ENCODE results near the gene OLFML3. TPM values are rescaled to one million over a fixed set of nuclear protein-coding genes. Genes with fewer than 3 reads are reported as not detected.

The OLFML3 gene, protein sequence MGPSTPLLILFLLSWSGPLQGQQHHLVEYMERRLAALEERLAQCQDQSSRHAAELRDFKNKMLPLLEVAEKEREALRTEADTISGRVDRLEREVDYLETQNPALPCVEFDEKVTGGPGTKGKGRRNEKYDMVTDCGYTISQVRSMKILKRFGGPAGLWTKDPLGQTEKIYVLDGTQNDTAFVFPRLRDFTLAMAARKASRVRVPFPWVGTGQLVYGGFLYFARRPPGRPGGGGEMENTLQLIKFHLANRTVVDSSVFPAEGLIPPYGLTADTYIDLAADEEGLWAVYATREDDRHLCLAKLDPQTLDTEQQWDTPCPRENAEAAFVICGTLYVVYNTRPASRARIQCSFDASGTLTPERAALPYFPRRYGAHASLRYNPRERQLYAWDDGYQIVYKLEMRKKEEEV
- 100 to 1,000 TPM; 126 to 212 (median 159) TPM for polyA plus RNA-seq (ENCODE audit: insufficient read length in 4 of 4)

DNA sequence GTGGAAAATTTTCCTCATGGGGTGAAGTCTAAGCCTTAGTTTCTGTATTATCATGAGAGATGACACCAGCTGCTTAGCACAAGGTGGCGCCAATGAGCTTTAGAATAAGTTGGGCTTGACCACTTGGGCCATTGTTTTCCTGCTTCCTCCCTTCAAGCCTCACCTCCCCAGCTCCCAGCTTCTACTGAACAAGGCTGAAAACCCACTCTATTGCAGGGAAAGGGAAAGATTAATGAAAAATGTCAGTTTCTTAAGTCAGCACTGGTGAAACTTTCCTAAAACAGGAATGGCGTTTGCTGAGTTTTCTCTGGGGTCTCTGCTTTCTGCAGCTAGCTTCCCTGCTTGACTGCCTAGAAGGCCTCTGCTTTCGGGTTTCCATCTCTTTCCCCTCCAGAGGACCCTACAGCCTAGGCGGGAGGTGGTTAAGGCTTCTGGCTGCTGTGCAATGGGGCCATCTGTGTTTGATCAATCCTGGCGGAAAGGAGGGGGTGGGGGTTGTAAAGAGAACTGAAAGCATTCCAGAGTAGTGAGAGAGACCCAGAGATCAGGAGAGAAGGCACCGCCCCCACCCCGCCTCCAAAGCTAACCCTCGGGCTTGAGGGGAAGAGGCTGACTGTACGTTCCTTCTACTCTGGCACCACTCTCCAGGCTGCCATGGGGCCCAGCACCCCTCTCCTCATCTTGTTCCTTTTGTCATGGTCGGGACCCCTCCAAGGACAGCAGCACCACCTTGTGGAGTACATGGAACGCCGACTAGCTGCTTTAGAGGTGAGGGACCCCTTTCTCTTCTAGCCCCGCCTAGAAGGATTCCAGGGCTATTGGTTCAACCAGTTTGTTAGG is at the start of gene OLFML3:
Gene OLFML3, plus strand, starts transcription at position 612 of the 840 bp plus-strand sequence. Its CDS starts 43 bp downstream, at position 655.
- DNase-seq (ENCODE audit: low read depth in 4 of 4, low spot score in 2 of 4) = peak; percentile 82 to 94 (median 88)

DNA sequence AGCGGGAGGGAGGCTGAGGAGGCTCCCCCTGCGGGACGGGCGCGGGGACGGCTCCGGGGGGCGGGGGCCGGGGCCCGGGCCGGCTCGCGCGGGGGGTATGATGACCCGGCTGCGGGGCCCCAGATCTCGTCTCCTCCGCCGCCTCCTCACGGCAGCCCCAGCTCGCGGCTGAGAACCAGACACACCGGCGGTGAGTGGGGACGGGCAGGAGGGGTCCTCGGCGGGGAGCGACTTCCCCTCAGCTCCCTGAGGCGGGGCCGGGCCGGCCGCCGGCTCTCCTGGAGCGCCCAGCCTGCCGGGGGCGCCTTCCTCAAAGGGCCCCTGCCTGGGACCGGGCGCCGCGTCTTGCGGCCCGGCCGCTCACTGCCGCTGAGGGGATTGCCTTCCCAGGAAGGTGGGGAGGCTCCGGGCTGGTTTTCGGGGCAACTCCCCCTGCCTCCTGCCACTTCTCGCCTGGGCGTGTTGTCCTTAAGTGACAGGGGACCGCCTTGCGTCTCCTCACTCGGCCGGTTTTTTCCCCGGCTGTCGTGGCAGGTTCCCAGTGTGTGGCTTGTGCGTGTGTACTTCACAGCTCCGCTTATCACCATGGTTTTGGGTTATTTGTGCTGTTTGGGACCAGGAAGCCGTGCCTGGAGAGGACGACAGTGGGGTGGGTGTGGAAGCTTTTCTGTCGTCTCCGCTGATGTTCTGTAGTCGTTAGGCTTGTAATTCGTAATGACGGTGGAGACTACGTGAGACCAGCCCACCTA is 49.4 kb upstream of the OLFML3 start:
- peak in 2 of 4 donors; percentile 47 to 51 for DNase-seq (ENCODE audit: low read depth in 4 of 4, low spot score in 2 of 4)

DNA sequence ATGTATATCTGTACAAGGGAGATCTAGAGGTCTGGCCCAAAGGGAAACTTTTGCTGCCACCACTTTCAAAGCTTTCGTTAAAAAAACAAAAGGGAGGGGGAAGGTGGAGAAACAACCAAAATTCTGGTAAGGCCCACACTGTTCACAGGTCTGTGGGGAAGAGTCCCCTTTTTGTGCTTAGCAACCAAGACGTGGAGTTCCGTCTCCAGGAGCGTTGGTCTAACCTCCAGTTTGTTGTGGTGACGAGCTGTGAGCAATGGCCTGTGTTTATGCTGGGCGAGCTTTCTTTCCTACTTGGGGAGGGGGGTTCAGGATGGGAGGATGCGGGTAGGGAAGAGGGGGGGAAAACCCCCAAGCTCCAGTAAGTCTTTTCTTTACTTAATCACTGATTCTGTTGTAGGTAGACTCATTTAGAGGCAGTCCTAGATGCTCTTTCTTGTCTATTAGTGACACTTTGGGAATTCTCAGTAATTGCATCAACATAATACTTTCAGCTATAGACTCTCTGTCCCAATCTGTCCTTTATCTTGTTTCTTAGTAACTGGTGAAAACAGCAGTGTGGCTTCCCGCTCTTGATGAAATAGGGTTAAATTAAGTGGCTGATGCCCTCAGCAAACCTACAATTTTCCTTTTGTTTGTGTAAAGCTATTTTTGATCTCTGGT is 48.6 kb upstream of the OLFML3 start:
- DNase-seq (ENCODE audit: low read depth in 4 of 4, low spot score in 2 of 4) = peak in 1 of 4 donors; percentile 39

DNA sequence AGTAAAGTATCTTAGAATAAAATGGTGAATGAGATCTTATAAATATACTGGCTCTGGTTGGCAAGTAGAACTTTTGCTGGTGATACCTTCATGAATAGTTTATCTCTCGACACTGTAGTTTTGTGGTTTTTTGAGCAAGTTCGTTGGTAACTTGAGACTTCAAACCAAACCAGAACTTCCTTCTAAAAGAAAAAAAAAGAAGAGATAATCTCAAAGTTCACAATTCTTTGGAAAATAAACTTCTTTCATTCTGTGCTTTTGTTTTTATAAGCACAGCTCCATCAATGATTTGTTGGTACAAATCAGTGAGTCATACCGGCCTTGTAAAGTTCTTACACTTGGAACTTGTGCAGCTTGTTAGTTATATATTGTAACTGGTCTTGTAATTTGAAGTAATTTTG is 47.8 kb upstream of the OLFML3 start:
- DNase-seq (ENCODE audit: low read depth in 4 of 4, low spot score in 2 of 4) = no peak

DNA sequence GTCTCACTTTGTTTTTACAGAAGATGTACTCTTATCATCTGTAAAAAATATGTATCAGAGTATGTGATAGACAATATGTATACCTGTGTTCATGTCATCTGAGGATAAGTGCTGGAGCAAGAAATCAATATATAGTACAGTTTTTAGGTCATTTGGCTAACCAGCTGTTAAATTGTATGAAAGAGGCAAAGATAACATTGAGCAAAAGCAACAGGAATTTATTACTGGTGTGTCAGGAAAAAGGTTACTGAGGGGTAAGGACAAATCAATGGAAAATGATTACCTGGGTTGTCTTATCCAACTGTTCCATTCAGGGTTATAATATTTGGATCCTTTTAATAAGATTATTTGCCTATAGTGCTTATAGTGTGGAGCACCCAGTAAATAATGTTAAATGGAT is 45.3 kb upstream of the OLFML3 start:
- no peak for DNase-seq (ENCODE audit: low read depth in 4 of 4, low spot score in 2 of 4)

DNA sequence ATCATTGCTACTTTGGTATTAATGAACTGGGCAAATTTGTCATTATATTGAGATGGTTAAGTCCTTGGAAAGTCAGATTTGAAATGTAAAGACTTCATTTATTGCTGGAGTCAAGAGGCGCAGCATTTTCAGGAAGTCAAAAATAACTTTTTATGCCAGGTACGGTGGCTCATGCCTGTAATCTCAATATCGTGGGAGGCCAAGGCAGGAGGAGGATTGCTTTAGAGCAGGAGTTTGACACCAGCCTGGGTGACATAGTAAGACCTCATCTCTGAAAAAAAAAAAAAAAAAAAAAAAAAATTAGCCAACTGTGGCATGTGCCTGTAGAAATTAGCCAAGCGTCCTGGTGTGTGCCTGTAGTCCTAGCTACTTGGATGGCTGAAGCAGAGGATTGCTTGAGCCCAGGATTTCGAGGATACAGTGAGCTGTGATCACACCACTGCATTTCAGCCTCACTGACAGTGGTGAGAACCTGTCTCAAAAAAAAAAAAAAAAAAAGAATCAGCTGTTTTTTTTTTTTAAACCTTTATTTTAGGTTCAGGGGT is 44.7 kb upstream of the OLFML3 start:
- no peak for DNase-seq (ENCODE audit: low read depth in 4 of 4, low spot score in 2 of 4)

DNA sequence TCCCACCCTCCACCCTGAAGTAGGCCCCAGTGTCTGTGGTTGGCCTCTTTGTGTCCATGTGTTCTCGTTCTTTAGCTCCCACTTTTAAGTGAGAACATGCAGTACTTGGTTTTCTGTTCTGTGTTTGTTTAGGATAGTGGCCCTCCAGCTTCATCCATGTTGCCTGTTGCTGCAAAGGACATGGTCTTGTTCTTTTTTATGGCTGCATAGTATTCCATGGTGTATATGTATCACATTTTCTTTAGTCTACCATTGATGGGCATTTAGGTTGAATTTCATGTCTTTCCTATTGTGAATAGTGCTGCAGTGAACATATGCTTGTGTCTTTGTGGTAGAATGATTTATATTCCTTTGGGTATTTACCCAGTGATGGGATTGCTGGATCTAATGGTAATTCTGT is 44.1 kb upstream of the OLFML3 start:
- no peak for DNase-seq (ENCODE audit: low read depth in 4 of 4, low spot score in 2 of 4)

DNA sequence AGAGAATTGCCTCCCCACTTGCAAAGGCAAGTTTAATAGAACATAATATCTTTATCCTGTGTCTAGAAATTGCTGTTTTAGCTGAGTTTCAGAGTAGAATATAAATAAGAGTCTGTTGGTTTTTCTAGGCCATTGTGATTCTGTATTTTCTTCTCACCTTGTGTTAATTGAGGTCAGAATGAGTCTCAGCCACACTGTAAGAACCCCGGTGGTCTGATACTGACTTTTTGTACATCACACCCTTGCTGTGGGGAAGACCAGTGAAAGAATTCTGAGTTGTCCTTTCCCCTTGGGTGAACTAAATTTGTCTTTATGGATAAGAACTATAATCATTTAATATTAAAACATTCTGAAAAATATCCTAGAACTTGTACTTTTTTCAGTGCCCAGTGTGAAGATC is 43.3 kb upstream of the OLFML3 start:
- DNase-seq (ENCODE audit: low read depth in 4 of 4, low spot score in 2 of 4) = no peak

DNA sequence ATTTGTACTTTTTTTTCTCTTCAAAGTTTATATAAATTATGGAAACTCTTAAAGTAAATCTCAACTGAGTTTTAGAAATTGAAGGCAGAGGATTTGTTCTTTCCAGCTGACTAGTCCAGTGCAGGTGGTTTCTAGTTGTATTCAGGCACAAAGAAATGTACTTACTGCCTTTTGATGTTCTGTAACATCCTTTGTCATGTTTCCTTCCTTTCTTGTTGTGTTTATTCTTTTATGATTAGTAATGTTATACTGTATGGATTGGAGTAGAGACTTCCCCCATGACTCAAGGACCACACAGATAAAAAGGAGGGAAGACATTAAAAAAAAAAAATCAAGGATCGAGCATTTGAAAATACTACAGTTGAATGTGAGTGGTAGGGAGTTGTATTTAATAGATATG is 42.1 kb upstream of the OLFML3 start:
- no peak for DNase-seq (ENCODE audit: low read depth in 4 of 4, low spot score in 2 of 4)

DNA sequence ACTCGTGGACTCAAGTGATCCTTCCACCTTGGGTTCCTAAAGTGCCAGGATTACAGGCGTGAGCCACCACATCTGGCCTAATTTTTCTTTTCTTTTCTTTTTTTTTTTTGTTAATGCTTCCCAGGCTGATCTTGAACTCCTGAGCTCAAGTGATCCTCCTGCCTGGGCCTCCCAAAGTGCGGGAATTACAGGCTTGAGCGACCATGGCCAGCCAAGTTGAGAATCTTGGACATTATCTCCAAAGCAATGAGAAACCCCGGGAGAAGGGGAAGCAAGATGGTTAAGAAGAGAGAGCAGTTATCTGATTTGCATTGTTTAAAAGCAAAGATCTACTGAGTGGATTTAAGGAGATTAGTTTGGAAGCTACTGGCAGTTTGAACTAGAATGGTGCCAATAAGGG is 41.1 kb upstream of the OLFML3 start:
- DNase-seq (ENCODE audit: low read depth in 4 of 4, low spot score in 2 of 4) = no peak

DNA sequence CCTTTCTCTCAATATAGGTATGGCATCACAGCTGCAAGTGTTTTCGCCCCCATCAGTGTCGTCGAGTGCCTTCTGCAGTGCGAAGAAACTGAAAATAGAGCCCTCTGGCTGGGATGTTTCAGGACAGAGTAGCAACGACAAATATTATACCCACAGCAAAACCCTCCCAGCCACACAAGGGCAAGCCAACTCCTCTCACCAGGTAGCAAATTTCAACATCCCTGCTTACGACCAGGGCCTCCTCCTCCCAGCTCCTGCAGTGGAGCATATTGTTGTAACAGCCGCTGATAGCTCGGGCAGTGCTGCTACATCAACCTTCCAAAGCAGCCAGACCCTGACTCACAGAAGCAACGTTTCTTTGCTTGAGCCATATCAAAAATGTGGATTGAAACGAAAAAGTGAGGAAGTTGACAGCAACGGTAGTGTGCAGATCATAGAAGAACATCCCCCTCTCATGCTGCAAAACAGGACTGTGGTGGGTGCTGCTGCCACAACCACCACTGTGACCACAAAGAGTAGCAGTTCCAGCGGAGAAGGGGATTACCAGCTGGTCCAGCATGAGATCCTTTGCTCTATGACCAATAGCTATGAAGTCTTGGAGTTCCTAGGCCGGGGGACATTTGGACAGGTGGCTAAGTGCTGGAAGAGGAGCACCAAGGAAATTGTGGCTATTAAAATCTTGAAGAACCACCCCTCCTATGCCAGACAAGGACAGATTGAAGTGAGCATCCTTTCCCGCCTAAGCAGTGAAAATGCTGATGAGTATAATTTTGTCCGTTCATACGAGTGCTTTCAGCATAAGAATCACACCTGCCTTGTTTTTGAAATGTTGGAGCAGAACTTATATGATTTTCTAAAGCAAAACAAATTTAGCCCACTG is 38.7 kb upstream of the OLFML3 start:
- DNase-seq (ENCODE audit: low read depth in 4 of 4, low spot score in 2 of 4) = no peak

DNA sequence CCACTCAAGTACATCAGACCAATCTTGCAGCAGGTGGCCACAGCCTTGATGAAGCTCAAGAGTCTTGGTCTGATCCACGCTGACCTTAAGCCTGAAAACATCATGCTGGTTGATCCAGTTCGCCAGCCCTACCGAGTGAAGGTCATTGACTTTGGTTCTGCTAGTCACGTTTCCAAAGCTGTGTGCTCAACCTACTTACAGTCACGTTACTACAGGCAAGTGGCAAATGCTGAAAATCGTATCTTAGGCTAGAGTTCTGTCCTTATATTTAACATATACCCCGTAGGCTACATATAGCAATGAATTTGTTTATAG is 38.1 kb upstream of the OLFML3 start:
- no peak for DNase-seq (ENCODE audit: low read depth in 4 of 4, low spot score in 2 of 4)

DNA sequence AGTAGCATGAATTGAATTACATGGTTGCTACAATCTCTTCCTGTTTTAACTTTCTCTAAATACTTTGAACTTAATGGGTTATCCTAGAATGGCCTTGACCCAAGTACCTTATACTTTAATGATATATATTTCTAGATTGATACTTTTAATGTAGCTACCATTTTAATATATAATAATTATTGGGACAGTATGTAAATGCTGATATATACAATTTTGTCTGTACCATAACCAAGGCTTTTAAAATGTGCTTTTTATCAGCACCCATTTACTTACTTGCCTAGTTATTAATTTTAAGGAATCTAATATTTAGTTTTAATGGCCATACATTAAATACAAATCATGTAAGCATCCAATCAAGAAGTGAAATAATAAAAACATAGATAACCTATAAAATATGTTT is 36.7 kb upstream of the OLFML3 start:
- DNase-seq (ENCODE audit: low read depth in 4 of 4, low spot score in 2 of 4) = no peak

DNA sequence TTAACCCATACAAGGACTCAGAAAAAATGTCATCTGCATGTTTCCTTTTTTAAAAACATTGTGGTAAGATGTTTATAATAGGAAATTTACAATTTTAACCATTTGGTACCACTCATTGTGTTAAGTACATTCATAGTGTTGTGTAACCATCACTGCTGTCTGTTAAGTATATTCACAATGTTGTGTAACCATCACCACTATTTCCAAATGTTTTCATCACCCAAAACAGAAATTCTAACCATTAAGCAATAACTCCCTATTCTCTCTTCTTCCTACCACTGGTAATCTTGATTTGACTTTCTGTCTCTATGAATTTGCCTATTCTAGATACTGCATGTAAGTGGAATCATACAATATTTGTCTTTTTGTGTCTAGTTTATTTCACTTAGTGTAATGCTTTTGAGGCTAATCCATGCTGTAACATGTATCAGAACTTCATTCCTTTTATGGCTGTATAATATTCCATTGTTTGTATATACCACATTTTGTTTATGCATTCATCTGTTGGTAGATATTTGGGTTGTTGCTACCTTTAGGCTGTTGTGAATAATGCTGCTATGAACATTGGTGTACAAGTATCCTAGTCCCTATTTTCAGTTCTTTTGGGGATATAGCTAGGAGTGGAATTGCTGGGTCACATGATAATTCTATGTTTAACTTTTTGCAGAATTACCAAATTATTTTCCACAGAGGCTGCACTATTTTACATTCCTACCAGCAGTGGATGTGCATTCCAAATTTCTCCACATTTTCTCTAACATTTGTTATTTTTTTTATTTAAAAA is 36.1 kb upstream of the OLFML3 start:
- no peak for DNase-seq (ENCODE audit: low read depth in 4 of 4, low spot score in 2 of 4)

DNA sequence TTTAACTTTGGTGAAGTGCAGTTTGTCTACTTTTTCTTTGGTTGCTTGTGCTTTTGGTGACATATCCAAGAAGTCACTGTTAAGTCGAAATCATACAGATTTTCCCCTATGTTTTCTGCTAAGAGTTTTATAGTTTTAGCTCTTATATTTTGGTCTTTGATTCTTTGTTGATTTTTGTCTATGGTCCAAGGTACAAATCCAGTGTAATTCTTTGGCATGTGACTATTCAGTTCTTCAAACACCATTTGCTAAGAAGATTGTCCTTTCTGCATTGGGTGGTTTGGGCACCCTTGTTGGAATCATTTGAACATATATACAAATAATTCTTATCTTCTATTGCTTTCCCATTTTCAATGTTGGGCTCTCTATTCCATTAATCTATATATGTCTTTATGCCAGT is 33.9 kb upstream of the OLFML3 start:
- no peak for DNase-seq (ENCODE audit: low read depth in 4 of 4, low spot score in 2 of 4)

DNA sequence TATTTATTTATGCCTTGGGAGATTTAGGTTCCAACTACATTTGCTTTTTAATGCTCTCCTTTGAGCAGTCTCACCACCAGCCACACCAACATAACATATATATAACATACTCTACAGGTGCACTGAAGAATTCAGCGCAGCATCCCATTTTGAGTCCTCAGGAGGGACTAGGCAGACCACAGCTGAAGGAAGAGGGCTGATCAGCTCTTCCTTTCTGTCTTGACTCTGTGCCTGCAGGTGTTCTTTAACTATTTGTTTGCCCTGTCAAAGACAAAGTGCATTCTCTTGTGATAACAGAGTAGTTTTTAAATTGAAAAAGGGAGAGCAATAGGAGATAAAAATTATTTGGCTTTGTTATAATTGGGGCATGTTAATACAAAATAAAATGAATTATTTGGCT is 33.2 kb upstream of the OLFML3 start:
- DNase-seq (ENCODE audit: low read depth in 4 of 4, low spot score in 2 of 4) = no peak

DNA sequence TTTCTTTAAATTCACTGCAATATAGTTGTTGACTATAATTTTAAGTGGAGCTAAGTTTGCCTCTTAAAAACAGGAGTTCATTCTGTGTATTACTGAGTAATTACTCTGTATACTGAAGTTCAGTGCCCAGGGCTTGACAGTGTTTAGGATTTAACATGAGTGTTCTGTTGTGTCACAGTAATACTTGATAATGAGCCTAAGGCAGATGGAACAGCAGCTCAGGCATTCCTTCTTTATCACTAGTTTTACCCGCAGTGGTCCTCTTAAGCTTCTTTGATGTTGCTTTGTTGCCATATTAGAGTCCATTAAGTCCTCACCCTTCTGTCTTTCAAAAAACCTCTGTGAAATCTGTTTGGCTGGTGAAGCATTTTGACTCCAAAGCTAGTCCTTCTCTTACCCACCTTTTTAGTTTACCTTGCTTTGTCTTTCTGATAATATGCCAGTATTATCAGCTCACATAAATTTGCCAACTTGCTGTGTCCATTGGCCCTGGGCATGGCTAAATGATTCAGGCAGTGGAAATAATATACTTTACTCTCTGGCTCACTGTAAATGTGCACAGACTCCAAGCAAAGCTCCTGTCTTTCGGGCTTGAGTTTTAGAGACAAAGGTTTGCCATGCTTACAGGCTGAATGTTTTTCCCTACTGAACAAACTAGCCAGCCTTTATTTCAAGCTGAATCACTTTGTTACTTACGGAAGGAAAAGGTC is 32.4 kb upstream of the OLFML3 start:
- DNase-seq (ENCODE audit: low read depth in 4 of 4, low spot score in 2 of 4) = no peak
